ENCODE results near the gene ARHGAP42.

The ARHGAP42 gene

DNA sequence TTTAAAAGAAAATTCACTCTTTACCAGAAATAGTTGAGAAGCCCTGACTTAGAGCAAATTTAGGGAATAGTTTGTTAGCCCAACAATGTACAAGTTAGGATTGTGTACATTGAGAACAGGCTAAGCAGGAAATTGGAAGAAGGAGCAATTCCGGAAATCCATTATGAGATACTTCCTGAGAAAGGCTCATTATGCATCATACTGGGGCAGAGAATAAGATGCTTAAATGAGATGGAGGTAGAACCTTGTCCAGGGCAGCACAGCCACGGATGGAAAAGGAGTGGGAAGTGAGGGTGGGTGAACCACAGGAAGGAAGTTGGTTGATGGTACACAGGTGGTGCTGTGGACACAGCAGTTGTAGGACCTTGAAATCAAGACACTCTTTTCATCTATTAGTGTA lies 262.4 kb downstream of the ARHGAP42 start:
- H3K4me3 ChIP-seq (ENCODE audit: low read depth, low read length), result no peak overlapping the region
- no peak for TF ChIP-seq CTCF (IDR thresholded peaks at IDR 0.05; ENCODE audit: insufficient read depth, low read length, missing control alignments)
- ChIA-PET CTCF (no interaction called here), POLR2A (no interaction called here)
- no peak for DNase-seq (ENCODE audit: low read depth, low spot score)

GRCh38 chr11:100955318-100955717 lies 268.2 kb downstream of the ARHGAP42 start:
- CTCF ChIA-PET, result interaction anchor here (1.2 kb wide), 1 partner anchor 274 kb away, joined by 5 read pairs; no protein-coding TSS in a partner anchor
- POLR2A ChIA-PET, result no interaction called here
- TF ChIP-seq CTCF (IDR thresholded peaks at IDR 0.05; ENCODE audit: insufficient read depth, low read length, missing control alignments), result no peak
- H3K4me3 ChIP-seq (ENCODE audit: low read depth, low read length), result no peak overlapping the region
- no peak for DNase-seq (ENCODE audit: low read depth, low spot score)

DNA sequence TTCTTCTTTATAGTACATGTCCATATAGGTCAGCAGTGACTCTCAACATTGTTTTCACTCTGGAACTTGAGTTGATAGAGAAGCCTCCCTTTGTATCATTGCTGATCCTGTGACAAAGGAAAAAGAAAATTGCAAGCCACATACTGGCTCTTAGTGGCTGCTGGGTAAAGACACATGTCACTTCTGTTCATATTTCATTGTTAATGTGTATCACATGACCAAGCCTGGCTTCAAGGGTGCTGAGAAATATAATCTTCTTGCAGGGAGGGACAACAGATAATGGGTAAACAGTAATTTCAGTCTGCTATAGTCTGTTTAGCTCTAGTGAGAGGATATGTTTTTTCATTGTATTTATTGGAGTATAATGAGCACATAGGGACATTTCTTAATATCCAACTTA lies 269.3 kb downstream of the ARHGAP42 start:
- POLR2A ChIA-PET, result no interaction called here
- no peak for DNase-seq (ENCODE audit: low read depth, low spot score)
- no peak for TF ChIP-seq CTCF (IDR thresholded peaks at IDR 0.05; ENCODE audit: insufficient read depth, low read length, missing control alignments)
- CTCF ChIA-PET, result no interaction called here
- no peak overlapping the region for H3K4me3 ChIP-seq (ENCODE audit: low read depth, low read length)

DNA sequence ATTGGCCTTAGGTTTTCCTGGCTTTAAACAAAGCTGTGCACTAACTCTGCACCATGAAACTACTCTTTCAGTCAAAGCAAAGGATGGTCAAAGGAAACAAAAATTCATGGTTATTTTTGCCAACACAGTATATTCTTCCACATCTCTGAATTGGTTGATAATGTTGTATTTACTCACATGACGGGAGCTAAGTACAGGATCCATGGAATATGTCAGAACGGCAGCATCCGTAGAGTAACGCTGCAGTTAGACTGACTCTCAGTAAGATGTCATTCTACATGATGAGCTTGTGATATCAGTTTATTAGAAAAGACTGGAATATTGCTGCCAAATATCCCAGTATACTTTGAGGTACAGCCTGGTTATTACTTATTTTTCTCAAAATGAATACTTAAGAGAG lies 270.4 kb downstream of the ARHGAP42 start:
- TF ChIP-seq CTCF (IDR thresholded peaks at IDR 0.05; ENCODE audit: insufficient read depth, low read length, missing control alignments), result no peak
- H3K4me3 ChIP-seq (ENCODE audit: low read depth, low read length), result no peak overlapping the region
- CTCF ChIA-PET, result interaction anchor here (1.0 kb wide), 1 partner anchor 381 kb away, joined by 3 read pairs; no protein-coding TSS in a partner anchor
- DNase-seq (ENCODE audit: low read depth, low spot score), result no peak
- POLR2A ChIA-PET, result no interaction called here

GRCh38 chr11:100961633-100962032 lies 274.5 kb downstream of the ARHGAP42 start:
- ChIA-PET CTCF (no interaction called here), POLR2A (no interaction called here)
- no peak overlapping the region for H3K4me3 ChIP-seq (ENCODE audit: low read depth, low read length)
- TF ChIP-seq CTCF (IDR thresholded peaks at IDR 0.05; ENCODE audit: insufficient read depth, low read length, missing control alignments), result no peak
- DNase-seq (ENCODE audit: low read depth, low spot score), result no peak

DNA sequence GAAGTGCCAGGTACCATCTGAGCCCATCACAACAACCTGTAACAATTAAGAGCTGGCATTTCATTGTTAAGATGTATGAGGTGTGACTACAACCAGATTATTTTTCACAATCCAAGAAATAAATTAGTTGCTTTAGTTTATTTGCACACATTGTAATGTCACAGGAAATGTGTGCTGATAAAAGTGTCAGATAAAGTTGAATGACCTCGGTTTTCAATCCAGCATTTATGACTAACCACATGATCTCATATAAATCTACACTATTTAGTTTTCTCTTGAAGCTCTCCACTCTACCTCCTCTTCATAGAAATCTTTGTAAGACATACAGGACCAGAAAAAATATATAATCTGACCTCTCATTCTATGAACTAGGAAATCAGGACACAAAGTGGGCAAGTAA lies 276.3 kb downstream of the ARHGAP42 start:
- CTCF ChIA-PET, result interaction anchor here (0.5 to 1.5 kb wide), 2 partner anchors 9 to 1219 kb away, joined by 3 read pairs; no protein-coding TSS in a partner anchor
- POLR2A ChIA-PET, result no interaction called here
- TF ChIP-seq CTCF (IDR thresholded peaks at IDR 0.05; ENCODE audit: insufficient read depth, low read length, missing control alignments), result no peak
- no peak for DNase-seq (ENCODE audit: low read depth, low spot score)
- H3K4me3 ChIP-seq (ENCODE audit: low read depth, low read length), result no peak overlapping the region

Data from AG04449 (cell line).